H9 (cell line): Measurements from ENCODE around the gene STIM2. TPM values are rescaled to one million over a fixed set of nuclear protein-coding genes. Genes with fewer than 3 reads are reported as not detected.

ENCODE experiments used
- DNase-seq: peaks from one replicate; pipeline ENCODE4 v3.0.0-alpha.2; 2017
- H2AFZ ChIP-seq: one replicate; pipeline ENCODE4 v1.6.1; 2013; ENCODE audit warnings: mild to moderate bottlenecking, low read length, control low read depth, moderate library complexity
- H2AK5ac ChIP-seq: 2 replicates; pipeline ENCODE4 v1.6.1; 2013; ENCODE audit warnings: low read length, control low read depth, mixed read lengths; ENCODE audit not compliant: insufficient read length
- H2BK120ac ChIP-seq: one replicate; pipeline ENCODE4 v1.6.1; 2013; ENCODE audit warnings: low read depth, mild to moderate bottlenecking, low read length, control low read depth, inconsistent platforms; ENCODE audit not compliant: poor library complexity, severe bottlenecking
- H2BK12ac ChIP-seq: 2 replicates; pipeline ENCODE4 v1.6.1; 2013; ENCODE audit warnings: low read length, control low read depth, mixed read lengths, low read depth; ENCODE audit not compliant: insufficient read length
- H2BK15ac ChIP-seq: 2 replicates; pipeline ENCODE4 v1.6.1; 2013; ENCODE audit warnings: low read depth, low read length, control low read depth
- H2BK20ac ChIP-seq: one replicate; pipeline ENCODE4 v1.6.1; 2013; ENCODE audit warnings: low read depth, mild to moderate bottlenecking, low read length, control low read depth, inconsistent platforms; ENCODE audit not compliant: poor library complexity, severe bottlenecking
- H2BK5ac ChIP-seq: 2 replicates; pipeline ENCODE4 v1.6.1; 2013; ENCODE audit warnings: low read length, control low read depth, mixed read lengths; ENCODE audit not compliant: insufficient read length
- H3K14ac ChIP-seq: 2 replicates; pipeline ENCODE4 v1.6.1; 2013; ENCODE audit warnings: low read length, control low read depth; ENCODE audit not compliant: insufficient read depth
- H3K18ac ChIP-seq: 2 replicates; pipeline ENCODE4 v1.6.1; 2013; ENCODE audit warnings: low read depth, mild to moderate bottlenecking, mixed read lengths, low read length, control low read depth; ENCODE audit not compliant: insufficient read length
- H3K23ac ChIP-seq: 2 replicates; pipeline ENCODE4 v1.6.1; 2013; ENCODE audit warnings: low read length, control low read depth, mixed read lengths, low read depth; ENCODE audit not compliant: insufficient read length
- H3K23me2 ChIP-seq: 2 replicates; pipeline ENCODE4 v1.6.1; 2013; ENCODE audit warnings: low read depth, mild to moderate bottlenecking, mixed read lengths, low read length, control low read depth; ENCODE audit not compliant: insufficient read length, poor library complexity, severe bottlenecking
- H3K27ac ChIP-seq: 2 replicates; pipeline ENCODE4 v1.5.1; 2013; ENCODE audit warnings: low read length, control low read depth, mixed read lengths, low read depth; ENCODE audit not compliant: insufficient read length
- H3K27me3 ChIP-seq: 2 replicates; pipeline ENCODE4 v1.6.1; 2013; ENCODE audit warnings: low read length, control low read depth, inconsistent platforms; ENCODE audit not compliant: insufficient read depth
- H3K4ac ChIP-seq: 2 replicates; pipeline ENCODE4 v1.6.1; 2013; ENCODE audit warnings: low read depth, mild to moderate bottlenecking, control low read depth, inconsistent platforms, low read length, moderate library complexity
- H3K4me1 ChIP-seq: 2 replicates; pipeline ENCODE4 v1.6.1; 2013; ENCODE audit warnings: low read length, control low read depth, inconsistent platforms; ENCODE audit not compliant: insufficient read depth
- H3K4me2 ChIP-seq: 2 replicates; pipeline ENCODE4 v1.6.1; 2013; ENCODE audit warnings: low read length, control low read depth, mixed read lengths; ENCODE audit not compliant: insufficient read length, insufficient read depth
- H3K56ac ChIP-seq: 2 replicates; pipeline ENCODE4 v1.6.1; 2013; ENCODE audit warnings: low read depth, mild to moderate bottlenecking, mixed read lengths, low read length, control low read depth; ENCODE audit not compliant: insufficient read length
- H3K79me1 ChIP-seq: 2 replicates; pipeline ENCODE4 v1.6.1; 2013; ENCODE audit warnings: low read depth, mild to moderate bottlenecking, moderate library complexity, low read length, control low read depth, inconsistent platforms; ENCODE audit not compliant: insufficient read depth, poor library complexity, severe bottlenecking
- H3K79me2 ChIP-seq: 2 replicates; pipeline ENCODE4 v1.6.1; 2013; ENCODE audit warnings: low read length, control low read depth, inconsistent platforms; ENCODE audit not compliant: insufficient read depth
- H3K9ac ChIP-seq: 2 replicates; pipeline ENCODE4 v1.6.1; 2013; ENCODE audit warnings: low read length, control low read depth, mixed read lengths; ENCODE audit not compliant: insufficient read length; ENCODE audit errors: extremely low read depth
- H3K9me3 ChIP-seq: one replicate; pipeline ENCODE4 v1.6.1; 2013; ENCODE audit warnings: low read depth, low read length, inconsistent platforms; ENCODE audit not compliant: control insufficient read depth
- H3T11ph ChIP-seq: one replicate; pipeline ENCODE4 v1.6.1; 2013; ENCODE audit warnings: mild to moderate bottlenecking, low read length, control low read depth, inconsistent platforms
- H4K20me1 ChIP-seq: one replicate; pipeline ENCODE4 v1.6.1; 2013; ENCODE audit not compliant: control insufficient read depth, insufficient read length, insufficient read depth
- H4K5ac ChIP-seq: 2 replicates; pipeline ENCODE4 v1.6.1; 2013; ENCODE audit warnings: low read depth, mild to moderate bottlenecking, mixed read lengths, low read length, control low read depth; ENCODE audit not compliant: insufficient read length
- H4K8ac ChIP-seq: replicated peaks from 2 replicates; pipeline ENCODE4 v1.6.1; 2013; ENCODE audit warnings: low read length, control low read depth, mixed read lengths, low read depth; ENCODE audit not compliant: insufficient read length
- H4K91ac ChIP-seq: 2 replicates; pipeline ENCODE4 v1.6.1; 2013; ENCODE audit warnings: low read depth, mild to moderate bottlenecking, moderate library complexity, mixed read lengths, low read length, control low read depth; ENCODE audit not compliant: insufficient read length
- H3K27ac Mint-ChIP-seq, 3 experiments: 2 replicates in 2 of 3; 3 replicates in 1 of 3; pipeline ENCODE4 v1.8.0; 2020 to 2021; ENCODE audit warnings: mixed read lengths in 3 of 3, mild to moderate bottlenecking in 1 of 3, moderate library complexity in 1 of 3
- H3K27me3 Mint-ChIP-seq: 2 replicates; pipeline ENCODE4 v1.8.0; 2021; ENCODE audit warnings: low read depth, mild to moderate bottlenecking, moderate library complexity, mixed read lengths
- H3K36me3 Mint-ChIP-seq, 3 experiments: 2 replicates in 2 of 3; 3 replicates in 1 of 3; pipeline ENCODE4 v1.8.0; 2020 to 2021; ENCODE audit warnings: low read depth in 3 of 3, mixed read lengths in 3 of 3; ENCODE audit not compliant: insufficient read depth in 1 of 3
- H3K4me1 Mint-ChIP-seq, 2 experiments: 2 replicates each; pipeline ENCODE4 v1.8.0; 2020; ENCODE audit warnings: mixed read lengths in 2 of 2
- H3K4me3 Mint-ChIP-seq, 2 experiments: 2 replicates in 1 of 2; 3 replicates in 1 of 2; pipeline ENCODE4 v1.8.0; 2020 to 2021; ENCODE audit warnings: mild to moderate bottlenecking in 2 of 2, mixed read lengths in 2 of 2, moderate library complexity in 1 of 2
- H3K9me3 Mint-ChIP-seq, 2 experiments: 2 replicates in 1 of 2; 3 replicates in 1 of 2; pipeline ENCODE4 v1.8.0; 2020; ENCODE audit warnings: mild to moderate bottlenecking in 2 of 2, mixed read lengths in 2 of 2, moderate library complexity in 1 of 2
- WGBS: extraction: QIAGEN DNeasy Blood & Tissue Kit; methylation state at CpG from one replicate; pipeline ENCODE4 v1.1.7; 2013; ENCODE audit warnings: missing lambda C conversion rate, low lambda C conversion rate, mixed read lengths; ENCODE audit not compliant: insufficient read length; ENCODE audit errors: extremely low coverage; 5-methylcytosine and 5-hydroxymethylcytosine counted together
- total RNA-seq: library from RNA; stranded (reverse); gene quantifications from 2 replicates; pipeline ENCODE4 v1.2.1, GENCODE V29; 2021
- TF ChIP-seq, protein P1 (sequence below): fragments of 200-600 bp; sonication (generic); conservative IDR thresholded peaks from 3 replicates; pipeline ENCODE4 v1.8.0; 2021; ENCODE audit warnings: antibody characterized with exemption, mild to moderate bottlenecking

STIM2 gene
- total RNA-seq, 1 experiment from 2014 or later = 26.2 TPM

DNA sequence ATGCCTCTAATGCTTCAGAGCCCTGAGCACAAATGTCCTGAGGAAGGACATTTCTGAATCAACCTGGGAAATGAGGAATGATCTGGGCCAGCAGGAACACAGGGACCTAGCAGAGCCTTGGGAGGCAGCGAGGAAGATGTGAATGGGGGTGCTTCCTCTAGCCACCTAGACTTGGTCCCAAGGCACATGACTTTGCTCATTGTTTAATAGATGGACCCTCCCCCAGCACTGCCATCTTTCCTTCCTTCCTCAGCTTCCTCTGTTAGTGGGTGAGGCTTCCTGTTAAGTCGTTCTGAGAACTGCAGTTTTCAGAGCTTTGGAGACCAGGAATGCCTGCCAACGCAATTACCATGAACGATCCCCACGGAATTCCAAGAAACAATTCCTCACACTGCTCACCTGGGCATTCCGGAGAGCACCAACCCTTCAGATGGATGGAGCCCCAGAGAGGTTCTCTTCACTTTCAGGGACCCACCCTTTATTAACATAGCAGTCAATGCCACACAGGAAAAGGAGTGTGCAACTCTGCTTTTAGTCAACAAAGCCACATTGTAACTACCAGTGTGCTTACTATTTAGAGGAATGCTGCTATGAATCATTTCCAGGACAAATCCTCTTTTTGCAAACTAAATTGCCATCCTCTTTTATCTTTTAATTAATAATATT, 48.5 kb upstream of the STIM2 start:
- Histone ChIP-seq H2BK20ac (no peak overlapping the region), H4K20me1 (no peaks in the 10 kb centered on the region), H2AK5ac (no peak overlapping the region), H3K23me2 (no peaks in the 10 kb centered on the region), H3K9me3 (no peaks in the 10 kb centered on the region), H3K56ac (no peak overlapping the region), H2BK5ac (no peak overlapping the region), H3K14ac (no peak overlapping the region), H3K9ac (no peak overlapping the region), H3K18ac (no peak overlapping the region), H2BK120ac (no peak overlapping the region), H4K8ac (no peak overlapping the region), H4K91ac (no peak overlapping the region), H3K4ac (no peak overlapping the region), H3K27me3 (no peaks in the 10 kb centered on the region), H2BK12ac (no peak overlapping the region), H4K5ac (no peak overlapping the region), H3K4me1 (peaks cover 3% of the 10 kb centered on the region; the same call in 1 of the 2 replicates), H3K4me2 (no peak overlapping the region), H2BK15ac (no peak overlapping the region), H3K27ac (no peak overlapping the region), H2AFZ (no peak overlapping the region), H3K23ac (no peak overlapping the region), H3K79me2 (no peaks in the 10 kb centered on the region), H3K79me1 (no peaks in the 10 kb centered on the region), H3T11ph (no peak overlapping the region)
- Mint-ChIP-seq H3K4me3 (no peak overlapping the region), H3K27ac (no peak overlapping the region), H3K4me1 (peaks cover 8 to 24% of the 10 kb centered on the region in 2 experiments), H3K9me3 (no peaks in the 10 kb centered on the region; a peak in 1 of 5 replicates), H3K27me3 (no peaks in the 10 kb centered on the region), H3K36me3 (no peaks in the 10 kb centered on the region)
- TF ChIP-seq, protein P1, sequence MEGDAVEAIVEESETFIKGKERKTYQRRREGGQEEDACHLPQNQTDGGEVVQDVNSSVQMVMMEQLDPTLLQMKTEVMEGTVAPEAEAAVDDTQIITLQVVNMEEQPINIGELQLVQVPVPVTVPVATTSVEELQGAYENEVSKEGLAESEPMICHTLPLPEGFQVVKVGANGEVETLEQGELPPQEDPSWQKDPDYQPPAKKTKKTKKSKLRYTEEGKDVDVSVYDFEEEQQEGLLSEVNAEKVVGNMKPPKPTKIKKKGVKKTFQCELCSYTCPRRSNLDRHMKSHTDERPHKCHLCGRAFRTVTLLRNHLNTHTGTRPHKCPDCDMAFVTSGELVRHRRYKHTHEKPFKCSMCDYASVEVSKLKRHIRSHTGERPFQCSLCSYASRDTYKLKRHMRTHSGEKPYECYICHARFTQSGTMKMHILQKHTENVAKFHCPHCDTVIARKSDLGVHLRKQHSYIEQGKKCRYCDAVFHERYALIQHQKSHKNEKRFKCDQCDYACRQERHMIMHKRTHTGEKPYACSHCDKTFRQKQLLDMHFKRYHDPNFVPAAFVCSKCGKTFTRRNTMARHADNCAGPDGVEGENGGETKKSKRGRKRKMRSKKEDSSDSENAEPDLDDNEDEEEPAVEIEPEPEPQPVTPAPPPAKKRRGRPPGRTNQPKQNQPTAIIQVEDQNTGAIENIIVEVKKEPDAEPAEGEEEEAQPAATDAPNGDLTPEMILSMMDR = no peak
- no CpG with 5 or more reads among the region's 6 CpGs for WGBS
- no peak for DNase-seq
